Ascending aorta (tissue), 2 donors: Measurements from ENCODE around the gene GPR55. TPM values are rescaled to one million over a fixed set of nuclear protein-coding genes. Genes with fewer than 3 reads are reported as not detected.

ENCODE experiments used
- DNase-seq, 2 donors: peaks; one replicate each; pipeline ENCODE4 v3.0.0-alpha.2; 2019; ENCODE audit warnings: low spot score in 2 of 2
- H3K27ac ChIP-seq, 2 donors: fragments of 200-600 bp; sonication (generic); one replicate each; pipeline ENCODE4 v1.5.1; 2016 to 2017; ENCODE audit warnings: mild to moderate bottlenecking in 1 of 2
- H3K27me3 ChIP-seq: fragments of 200-600 bp; sonication (generic); one replicate; pipeline ENCODE4 v1.5.1; 2017
- H3K36me3 ChIP-seq, 2 donors: fragments of 200-600 bp; sonication (generic); one replicate each; pipeline ENCODE4 v1.5.1; 2016
- H3K4me1 ChIP-seq, 2 donors: fragments of 200-600 bp; sonication (generic); one replicate each; pipeline ENCODE4 v1.5.1; 2016 to 2017; ENCODE audit warnings: mild to moderate bottlenecking in 1 of 2
- H3K4me3 ChIP-seq, 2 donors: fragments of 200-600 bp; sonication (generic); one replicate each; pipeline ENCODE4 v1.5.1; 2016 to 2017; ENCODE audit warnings: mild to moderate bottlenecking in 1 of 2
- H3K9me3 ChIP-seq, 2 donors: fragments of 200-600 bp; sonication (generic); one replicate each; pipeline ENCODE4 v1.5.1; 2016
- intact Hi-C: fragments of 100-400 bp; cut with DNase I; formaldehyde crosslinking; loops from one replicate; pipeline ENCODE4 v1.15.1; 2023
- total RNA-seq: library from RNA; depleted of rRNA; stranded (reverse); fragments of >200 nt; gene quantifications from one replicate; pipeline ENCODE4 v1.1.0, GENCODE V29; 2016
- TF ChIP-seq, protein P1 (sequence below), 3 experiments: fragments of 200-600 bp in 2 of 3; fragments of 450-650 bp in 1 of 3; sonication (generic) in 2 of 3; IDR thresholded peaks; one replicate each; pipeline ENCODE4 v1.5.1; 2016 to 2019; ENCODE audit warnings: antibody characterized with exemption in 3 of 3, mild to moderate bottlenecking in 1 of 3, moderate library complexity in 1 of 3

GPR55 gene
- total RNA-seq, 1 donor from 2014 or later, result not detected

GRCh38 chr2:230866756-230867523 is 58.1 kb downstream of the GPR55 start:
- intact Hi-C loops, result loop anchor here (5.0 kb wide), 2 partner anchors 155 to 190 kb away; partner anchors contain the start of genes CAB39 and PSMD1
- no peak for DNase-seq
- Histone ChIP-seq H3K27ac (peak overlapping the region; percentile 31 to 57), H3K4me1 (peaks cover 3 to 25% of the 10 kb centered on the region in 2 donors), H3K27me3 (no peaks in the 10 kb centered on the region), H3K9me3 (no peaks in the 10 kb centered on the region), H3K4me3 (peak overlapping the region in 1 of 2 donors; percentile 84), H3K36me3 (no peaks in the 10 kb centered on the region)
- TF ChIP-seq, protein P1, sequence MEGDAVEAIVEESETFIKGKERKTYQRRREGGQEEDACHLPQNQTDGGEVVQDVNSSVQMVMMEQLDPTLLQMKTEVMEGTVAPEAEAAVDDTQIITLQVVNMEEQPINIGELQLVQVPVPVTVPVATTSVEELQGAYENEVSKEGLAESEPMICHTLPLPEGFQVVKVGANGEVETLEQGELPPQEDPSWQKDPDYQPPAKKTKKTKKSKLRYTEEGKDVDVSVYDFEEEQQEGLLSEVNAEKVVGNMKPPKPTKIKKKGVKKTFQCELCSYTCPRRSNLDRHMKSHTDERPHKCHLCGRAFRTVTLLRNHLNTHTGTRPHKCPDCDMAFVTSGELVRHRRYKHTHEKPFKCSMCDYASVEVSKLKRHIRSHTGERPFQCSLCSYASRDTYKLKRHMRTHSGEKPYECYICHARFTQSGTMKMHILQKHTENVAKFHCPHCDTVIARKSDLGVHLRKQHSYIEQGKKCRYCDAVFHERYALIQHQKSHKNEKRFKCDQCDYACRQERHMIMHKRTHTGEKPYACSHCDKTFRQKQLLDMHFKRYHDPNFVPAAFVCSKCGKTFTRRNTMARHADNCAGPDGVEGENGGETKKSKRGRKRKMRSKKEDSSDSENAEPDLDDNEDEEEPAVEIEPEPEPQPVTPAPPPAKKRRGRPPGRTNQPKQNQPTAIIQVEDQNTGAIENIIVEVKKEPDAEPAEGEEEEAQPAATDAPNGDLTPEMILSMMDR (IDR thresholded peaks at IDR 0.05), result peak in 1 of 3 experiments; percentile 8

DNA sequence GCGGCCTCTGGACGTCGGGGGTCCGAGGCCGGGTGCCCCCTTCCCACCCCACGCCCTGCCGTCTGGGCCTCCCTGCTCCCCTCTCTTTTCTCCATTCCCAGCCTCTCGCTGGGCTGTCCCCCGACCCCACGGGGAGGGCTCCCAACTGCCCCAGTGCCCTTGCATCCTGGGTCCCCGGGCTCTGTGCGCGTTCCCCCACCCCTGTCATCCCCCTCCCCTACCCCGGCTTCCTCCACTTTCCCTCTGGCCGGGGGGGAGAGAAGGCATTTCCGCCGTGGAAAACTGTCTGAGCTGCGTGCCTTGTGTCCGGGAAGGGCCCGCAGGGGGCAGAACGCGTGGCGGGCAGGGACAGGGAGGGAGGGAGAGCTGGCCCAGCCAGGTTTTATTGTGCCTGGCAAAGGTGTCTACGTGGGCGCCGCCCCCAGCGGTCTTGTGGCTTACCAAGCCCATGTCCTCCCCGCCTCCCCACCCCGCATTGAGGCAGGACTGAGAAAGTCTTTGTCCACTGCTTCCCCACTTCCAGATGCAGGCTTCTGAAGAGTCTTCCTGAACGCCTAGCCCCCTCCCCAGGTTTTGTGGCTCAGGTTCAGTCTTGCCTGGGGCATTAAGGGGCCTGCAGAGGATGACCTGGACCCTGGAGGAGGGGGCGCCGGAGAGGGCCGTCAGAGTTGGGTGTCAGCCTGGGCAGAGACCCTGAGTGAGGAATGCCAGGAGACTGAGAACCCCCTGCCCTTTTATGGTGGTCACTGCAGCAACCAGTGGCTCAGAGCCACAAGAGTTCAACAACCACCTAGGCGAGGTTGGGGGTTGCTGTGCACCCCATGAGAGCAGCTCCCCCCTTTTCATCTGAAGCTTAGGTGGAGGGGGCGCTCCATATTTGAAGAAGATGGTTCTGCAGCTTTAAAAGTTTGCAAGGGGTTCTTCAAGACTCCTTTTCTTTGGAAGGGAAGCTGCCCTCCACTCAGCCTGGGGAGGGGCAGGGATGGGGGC is 59.0 kb downstream of the GPR55 start:
- intact Hi-C loops, result loop anchor here (2.0 to 5.0 kb wide), 3 partner anchors 121 to 191 kb away; partner anchors contain the start of genes CAB39 and PSMD1
- Histone ChIP-seq H3K36me3 (no peaks in the 10 kb centered on the region), H3K4me3 (peak overlapping the region; percentile 84 to 96), H3K9me3 (no peaks in the 10 kb centered on the region), H3K4me1 (peaks cover 3 to 20% of the 10 kb centered on the region in 2 donors), H3K27me3 (no peaks in the 10 kb centered on the region), H3K27ac (peak overlapping the region; percentile 31 to 57)
- TF ChIP-seq, protein P1 (IDR thresholded peaks at IDR 0.05), result peak in 1 of 3 experiments; percentile 26
- no peak for DNase-seq

DNA sequence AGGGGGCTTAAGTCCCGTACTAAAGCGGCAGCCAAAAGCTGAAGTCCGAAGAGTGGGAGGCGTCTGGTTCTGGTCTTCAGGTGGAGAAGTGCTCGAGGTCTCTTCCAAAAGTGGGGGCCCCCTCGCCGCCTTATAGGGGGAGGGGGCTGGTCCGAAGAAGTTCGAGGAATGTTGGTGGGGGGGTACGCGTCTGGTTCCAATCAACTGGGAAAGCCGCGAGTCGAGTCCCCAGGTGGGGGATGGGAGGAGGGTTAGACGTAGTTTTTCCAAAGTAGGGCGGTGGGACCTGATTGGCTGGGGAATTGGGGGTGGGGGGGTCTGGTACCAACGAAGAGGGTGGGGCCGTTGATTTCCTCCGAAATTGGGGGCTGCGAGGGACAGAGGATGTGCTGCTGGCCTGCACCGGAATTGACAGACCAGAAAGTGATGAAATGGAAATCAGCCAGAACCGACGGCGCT is 59.7 kb downstream of the GPR55 start:
- H3K27me3 ChIP-seq, result no peaks in the 10 kb centered on the region
- intact Hi-C loops, result loop anchor here (2.0 to 5.0 kb wide), 3 partner anchors 121 to 192 kb away; partner anchors contain the start of genes CAB39 and PSMD1
- no peaks in the 10 kb centered on the region for H3K9me3 ChIP-seq
- no peak for DNase-seq
- H3K27ac ChIP-seq, result peak overlapping the region; percentile 38 to 57
- no peaks in the 10 kb centered on the region for H3K36me3 ChIP-seq
- H3K4me3 ChIP-seq, result peak overlapping the region; percentile 84 to 96
- TF ChIP-seq, protein P1 (IDR thresholded peaks at IDR 0.05), result no peak
- H3K4me1 ChIP-seq, result peaks cover 3 to 13% of the 10 kb centered on the region in 2 donors

DNA sequence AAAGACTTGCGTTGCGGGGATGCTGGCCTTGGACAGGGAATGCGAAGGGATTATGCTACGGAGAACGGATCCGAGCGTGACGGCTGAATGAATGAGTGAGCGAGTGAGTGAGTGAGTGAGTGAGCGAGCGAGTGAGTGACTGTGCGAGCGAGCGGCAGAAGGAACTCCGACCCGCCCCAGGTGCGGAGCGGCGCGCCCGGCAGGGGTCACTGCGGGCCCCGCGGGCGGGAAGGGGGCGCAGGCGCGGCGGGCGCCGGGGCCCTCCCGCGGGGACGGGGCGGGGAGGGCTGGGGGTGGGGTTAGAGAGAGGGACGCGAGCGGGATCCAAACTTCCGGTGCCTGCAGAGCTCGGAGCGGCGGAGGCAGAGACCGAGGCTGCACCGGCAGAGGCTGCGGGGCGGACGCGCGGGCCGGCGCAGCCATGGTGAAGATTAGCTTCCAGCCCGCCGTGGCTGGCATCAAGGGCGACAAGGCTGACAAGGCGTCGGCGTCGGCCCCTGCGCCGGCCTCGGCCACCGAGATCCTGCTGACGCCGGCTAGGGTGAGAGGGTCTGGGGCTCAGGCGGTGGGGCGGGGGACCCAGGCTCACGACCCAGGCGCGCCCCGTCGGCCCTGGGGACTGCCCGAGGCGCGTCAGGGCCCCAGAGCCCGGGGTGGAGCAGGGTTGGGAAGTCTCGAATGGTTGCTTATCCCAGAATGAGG is 60.3 kb downstream of the GPR55 start, which contains the start of gene ITM2C:
Gene ITM2C, plus strand, starts transcription at position 338 of the 702 bp plus-strand sequence. Its CDS starts 84 bp downstream, at position 422.
- TF ChIP-seq, protein P1 (IDR thresholded peaks at IDR 0.05), result peak in 2 of 3 experiments; percentile 29 to 32
- DNase-seq, result peak in 1 of 2 donors; percentile 79
- H3K27ac ChIP-seq, result peak within 1 kb of the TSS; percentile 38 to 57
- H3K36me3 ChIP-seq, result no peaks in the 10 kb centered on the region
- no peaks in the 10 kb centered on the region for H3K27me3 ChIP-seq
- H3K4me3 ChIP-seq, result peak within 1 kb of the TSS; percentile 84 to 96
- H3K4me1 ChIP-seq, result peaks cover 3 to 11% of the 10 kb centered on the region in 2 donors
- intact Hi-C loops, result loop anchor here (2.0 to 5.0 kb wide), 3 partner anchors 122 to 193 kb away; partner anchors contain the start of genes CAB39 and PSMD1
- no peaks in the 10 kb centered on the region for H3K9me3 ChIP-seq
